ENCODE results near the gene SLC22A5. TPM values are rescaled to one million over a fixed set of nuclear protein-coding genes. Genes with fewer than 3 reads are reported as not detected.

SLC22A5 gene
- total and polyA plus RNA-seq, 9 of the 15 experiments (the other 6 are each of a cell fraction or from before 2014, with no cell fraction given): 3.0 to 16.6 (median 8.3) TPM

DNA sequence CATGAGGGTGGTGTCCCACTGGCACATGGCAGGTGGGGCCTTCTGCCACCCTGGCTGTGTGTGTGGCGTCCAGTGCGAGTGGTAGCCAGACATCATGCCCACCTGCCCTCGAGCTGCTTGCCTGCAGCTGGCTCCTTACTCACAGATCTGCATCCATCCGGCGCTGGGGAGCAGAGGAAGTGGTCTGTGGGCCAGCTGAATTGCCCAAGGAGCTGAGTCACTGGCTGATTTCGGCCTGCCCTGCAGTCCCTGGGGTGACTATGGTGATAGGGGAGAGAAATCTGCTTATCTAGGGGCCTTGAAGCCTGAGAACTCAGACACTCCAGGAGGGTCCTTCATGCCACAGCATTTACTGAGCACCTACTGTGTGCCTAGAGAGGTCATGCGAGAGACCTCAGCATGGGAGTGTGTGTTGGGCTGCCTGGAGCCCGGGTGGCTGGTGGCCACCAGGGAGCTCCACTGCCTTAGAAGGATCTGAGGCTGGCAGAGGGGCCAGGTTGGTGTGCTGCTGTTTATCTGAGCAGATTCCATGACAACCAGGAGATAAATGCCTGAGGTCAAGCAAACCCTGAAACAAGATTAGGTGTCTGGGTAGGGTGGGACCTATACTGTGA lies 57.1 kb downstream of the SLC22A5 start (continued):
- TF ChIP-seq SNRNP70 (optimal IDR thresholded peaks at IDR 0.05; ENCODE audit: low read depth, low read length) (no peak), FOXJ3 (CRISPR knock-in tag; IDR thresholded peaks at IDR 0.05) (peak; percentile 85), ZNF324 (CRISPR knock-in tag; IDR thresholded peaks at IDR 0.05) (no peak; the same call in 1 of the 2 replicates), SP1 (CRISPR knock-in tag; IDR thresholded peaks at IDR 0.05) (no peak), SMARCE1 (IDR thresholded peaks at IDR 0.05) (peak; percentile 95), ZNF165 (CRISPR knock-in tag; IDR thresholded peaks at IDR 0.05; ENCODE audit: borderline replicate concordance) (no peak), HNRNPK (IDR thresholded peaks at IDR 0.05; ENCODE audit: low read depth, low read length, poor library complexity, severe bottlenecking) (no peak), SRSF1 (IDR thresholded peaks at IDR 0.05; ENCODE audit: low read depth, low read length) (no peak), NELFE (IDR thresholded peaks at IDR 0.05; ENCODE audit: insufficient read depth, insufficient read length) (no peak), ELF2 (CRISPR knock-in tag; IDR thresholded peaks at IDR 0.05) (no peak), SETDB1 (IDR thresholded peaks at IDR 0.05; ENCODE audit: low read length) (no peak), CBX2 (IDR thresholded peaks at IDR 0.05; ENCODE audit: insufficient read depth, low read length, poor library complexity, severe bottlenecking) (no peak), ZNF174 (CRISPR knock-in tag; IDR thresholded peaks at IDR 0.05) (no peak), GABPA (tag; conservative IDR thresholded peaks at IDR 0.05; ENCODE audit: low read depth) (peak; percentile 78)
- TF ChIP-seq, protein P1, sequence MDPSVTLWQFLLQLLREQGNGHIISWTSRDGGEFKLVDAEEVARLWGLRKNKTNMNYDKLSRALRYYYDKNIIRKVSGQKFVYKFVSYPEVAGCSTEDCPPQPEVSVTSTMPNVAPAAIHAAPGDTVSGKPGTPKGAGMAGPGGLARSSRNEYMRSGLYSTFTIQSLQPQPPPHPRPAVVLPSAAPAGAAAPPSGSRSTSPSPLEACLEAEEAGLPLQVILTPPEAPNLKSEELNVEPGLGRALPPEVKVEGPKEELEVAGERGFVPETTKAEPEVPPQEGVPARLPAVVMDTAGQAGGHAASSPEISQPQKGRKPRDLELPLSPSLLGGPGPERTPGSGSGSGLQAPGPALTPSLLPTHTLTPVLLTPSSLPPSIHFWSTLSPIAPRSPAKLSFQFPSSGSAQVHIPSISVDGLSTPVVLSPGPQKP (CRISPR knock-in tag; IDR thresholded peaks at IDR 0.05): no peak
- TF ChIP-seq, protein P2, sequence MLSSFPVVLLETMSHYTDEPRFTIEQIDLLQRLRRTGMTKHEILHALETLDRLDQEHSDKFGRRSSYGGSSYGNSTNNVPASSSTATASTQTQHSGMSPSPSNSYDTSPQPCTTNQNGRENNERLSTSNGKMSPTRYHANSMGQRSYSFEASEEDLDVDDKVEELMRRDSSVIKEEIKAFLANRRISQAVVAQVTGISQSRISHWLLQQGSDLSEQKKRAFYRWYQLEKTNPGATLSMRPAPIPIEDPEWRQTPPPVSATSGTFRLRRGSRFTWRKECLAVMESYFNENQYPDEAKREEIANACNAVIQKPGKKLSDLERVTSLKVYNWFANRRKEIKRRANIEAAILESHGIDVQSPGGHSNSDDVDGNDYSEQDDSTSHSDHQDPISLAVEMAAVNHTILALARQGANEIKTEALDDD (IDR thresholded peaks at IDR 0.05): no peak
- TF ChIP-seq, protein P3, sequence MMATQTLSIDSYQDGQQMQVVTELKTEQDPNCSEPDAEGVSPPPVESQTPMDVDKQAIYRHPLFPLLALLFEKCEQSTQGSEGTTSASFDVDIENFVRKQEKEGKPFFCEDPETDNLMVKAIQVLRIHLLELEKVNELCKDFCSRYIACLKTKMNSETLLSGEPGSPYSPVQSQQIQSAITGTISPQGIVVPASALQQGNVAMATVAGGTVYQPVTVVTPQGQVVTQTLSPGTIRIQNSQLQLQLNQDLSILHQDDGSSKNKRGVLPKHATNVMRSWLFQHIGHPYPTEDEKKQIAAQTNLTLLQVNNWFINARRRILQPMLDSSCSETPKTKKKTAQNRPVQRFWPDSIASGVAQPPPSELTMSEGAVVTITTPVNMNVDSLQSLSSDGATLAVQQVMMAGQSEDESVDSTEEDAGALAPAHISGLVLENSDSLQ (IDR thresholded peaks at IDR 0.05): no peak
- TF ChIP-seq, protein P4, sequence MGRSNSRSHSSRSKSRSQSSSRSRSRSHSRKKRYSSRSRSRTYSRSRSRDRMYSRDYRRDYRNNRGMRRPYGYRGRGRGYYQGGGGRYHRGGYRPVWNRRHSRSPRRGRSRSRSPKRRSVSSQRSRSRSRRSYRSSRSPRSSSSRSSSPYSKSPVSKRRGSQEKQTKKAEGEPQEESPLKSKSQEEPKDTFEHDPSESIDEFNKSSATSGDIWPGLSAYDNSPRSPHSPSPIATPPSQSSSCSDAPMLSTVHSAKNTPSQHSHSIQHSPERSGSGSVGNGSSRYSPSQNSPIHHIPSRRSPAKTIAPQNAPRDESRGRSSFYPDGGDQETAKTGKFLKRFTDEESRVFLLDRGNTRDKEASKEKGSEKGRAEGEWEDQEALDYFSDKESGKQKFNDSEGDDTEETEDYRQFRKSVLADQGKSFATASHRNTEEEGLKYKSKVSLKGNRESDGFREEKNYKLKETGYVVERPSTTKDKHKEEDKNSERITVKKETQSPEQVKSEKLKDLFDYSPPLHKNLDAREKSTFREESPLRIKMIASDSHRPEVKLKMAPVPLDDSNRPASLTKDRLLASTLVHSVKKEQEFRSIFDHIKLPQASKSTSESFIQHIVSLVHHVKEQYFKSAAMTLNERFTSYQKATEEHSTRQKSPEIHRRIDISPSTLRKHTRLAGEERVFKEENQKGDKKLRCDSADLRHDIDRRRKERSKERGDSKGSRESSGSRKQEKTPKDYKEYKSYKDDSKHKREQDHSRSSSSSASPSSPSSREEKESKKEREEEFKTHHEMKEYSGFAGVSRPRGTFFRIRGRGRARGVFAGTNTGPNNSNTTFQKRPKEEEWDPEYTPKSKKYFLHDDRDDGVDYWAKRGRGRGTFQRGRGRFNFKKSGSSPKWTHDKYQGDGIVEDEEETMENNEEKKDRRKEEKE (IDR thresholded peaks at IDR 0.05; ENCODE audit: borderline replicate concordance in 1 of 2, control insufficient read depth in 1 of 2, low read depth in 2 of 2, low read length in 1 of 2): no peak; a peak in 1 of 4 replicates
